ENCODE measurements around the gene CDH23.

DNA sequence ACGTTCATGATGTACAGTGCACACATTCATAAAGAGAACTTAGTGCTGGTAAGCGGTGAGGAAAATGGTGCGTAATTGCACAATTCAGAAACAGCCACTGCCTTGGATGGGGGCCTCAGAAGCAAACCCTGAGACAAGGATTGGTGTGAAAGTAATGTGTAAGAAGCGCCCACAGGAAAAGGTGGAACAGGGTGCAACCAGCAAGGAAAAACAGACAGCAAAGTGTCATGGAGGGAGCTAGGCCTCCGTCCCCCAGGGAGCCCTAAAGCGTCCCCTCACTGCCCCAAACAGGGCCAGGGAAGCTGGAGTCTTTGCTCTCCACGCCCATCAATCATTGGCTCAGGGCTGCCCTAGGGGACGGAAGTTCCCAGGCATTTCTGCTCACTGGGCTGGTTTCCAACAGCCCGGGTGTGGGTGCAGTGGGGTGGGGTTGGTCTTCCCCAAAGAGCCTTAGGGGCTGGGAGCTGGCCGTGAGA, 332.5 kb downstream of the CDH23 start:
- TF ChIP-seq, protein P1, sequence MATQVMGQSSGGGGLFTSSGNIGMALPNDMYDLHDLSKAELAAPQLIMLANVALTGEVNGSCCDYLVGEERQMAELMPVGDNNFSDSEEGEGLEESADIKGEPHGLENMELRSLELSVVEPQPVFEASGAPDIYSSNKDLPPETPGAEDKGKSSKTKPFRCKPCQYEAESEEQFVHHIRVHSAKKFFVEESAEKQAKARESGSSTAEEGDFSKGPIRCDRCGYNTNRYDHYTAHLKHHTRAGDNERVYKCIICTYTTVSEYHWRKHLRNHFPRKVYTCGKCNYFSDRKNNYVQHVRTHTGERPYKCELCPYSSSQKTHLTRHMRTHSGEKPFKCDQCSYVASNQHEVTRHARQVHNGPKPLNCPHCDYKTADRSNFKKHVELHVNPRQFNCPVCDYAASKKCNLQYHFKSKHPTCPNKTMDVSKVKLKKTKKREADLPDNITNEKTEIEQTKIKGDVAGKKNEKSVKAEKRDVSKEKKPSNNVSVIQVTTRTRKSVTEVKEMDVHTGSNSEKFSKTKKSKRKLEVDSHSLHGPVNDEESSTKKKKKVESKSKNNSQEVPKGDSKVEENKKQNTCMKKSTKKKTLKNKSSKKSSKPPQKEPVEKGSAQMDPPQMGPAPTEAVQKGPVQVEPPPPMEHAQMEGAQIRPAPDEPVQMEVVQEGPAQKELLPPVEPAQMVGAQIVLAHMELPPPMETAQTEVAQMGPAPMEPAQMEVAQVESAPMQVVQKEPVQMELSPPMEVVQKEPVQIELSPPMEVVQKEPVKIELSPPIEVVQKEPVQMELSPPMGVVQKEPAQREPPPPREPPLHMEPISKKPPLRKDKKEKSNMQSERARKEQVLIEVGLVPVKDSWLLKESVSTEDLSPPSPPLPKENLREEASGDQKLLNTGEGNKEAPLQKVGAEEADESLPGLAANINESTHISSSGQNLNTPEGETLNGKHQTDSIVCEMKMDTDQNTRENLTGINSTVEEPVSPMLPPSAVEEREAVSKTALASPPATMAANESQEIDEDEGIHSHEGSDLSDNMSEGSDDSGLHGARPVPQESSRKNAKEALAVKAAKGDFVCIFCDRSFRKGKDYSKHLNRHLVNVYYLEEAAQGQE (IDR thresholded peaks at IDR 0.05; ENCODE audit: insufficient read depth in 1 of 2, low read depth in 2 of 2, low read length in 2 of 2), result no peak
- TF ChIP-seq POLR2AphosphoS5 (IDR thresholded peaks at IDR 0.05; ENCODE audit: low read depth, low read length) (no peak), FOXP2 (optimal IDR thresholded peaks at IDR 0.05; ENCODE audit: borderline replicate concordance, extremely low read depth, extremely low read length, insufficient read depth) (no peak), TAF1 (IDR thresholded peaks at IDR 0.05; ENCODE audit: borderline replicate concordance, insufficient read depth, low read length) (no peak), SIN3A (IDR thresholded peaks at IDR 0.05; ENCODE audit: borderline replicate concordance, insufficient read depth, low read length) (no peak)
